ENCODE results near the gene THAP12. TPM values are rescaled to one million over a fixed set of nuclear protein-coding genes. Genes with fewer than 3 reads are reported as not detected.

Gene THAP12
- total and polyA plus RNA-seq, 2 donors (not counting 1 experiment from before 2014, with no cell fraction given): 16.8 to 55.6 TPM

DNA sequence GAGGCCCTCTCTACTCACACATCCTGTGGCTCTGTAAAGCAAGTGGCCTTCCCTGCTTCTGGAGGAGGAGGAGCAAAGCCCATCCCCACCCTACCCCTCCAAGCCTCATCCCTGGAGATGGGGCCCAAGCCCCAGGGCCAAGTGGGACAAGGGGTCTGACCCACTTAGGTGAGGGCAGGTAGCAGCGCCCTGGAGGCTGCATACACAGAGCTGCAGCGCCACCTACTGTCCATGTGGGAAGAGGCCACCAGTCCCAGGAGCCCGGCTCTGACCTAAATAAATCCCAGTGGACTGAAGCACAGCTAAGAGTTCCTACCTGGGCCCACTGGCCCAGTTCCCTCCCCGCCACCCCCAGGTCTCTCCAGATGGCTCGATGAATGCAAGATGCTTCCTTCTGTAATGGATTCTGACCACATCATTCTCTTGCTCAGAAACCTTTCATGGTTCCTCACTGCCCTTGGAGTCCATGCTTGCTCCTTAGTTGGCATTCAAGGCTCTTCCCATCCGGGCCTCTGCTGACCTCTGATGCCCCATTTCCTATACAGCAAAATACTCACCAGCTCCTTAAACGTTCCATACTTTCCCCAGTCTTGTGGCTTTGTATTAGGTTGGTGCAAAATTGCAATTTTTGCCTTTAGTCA lies 62.1 kb downstream of the THAP12 start:
- H3K36me3 ChIP-seq (replicated peaks in 1 of 2; ENCODE audit: control extremely low read depth in 1 of 2, control insufficient read depth in 1 of 2, extremely low read depth in 1 of 2, insufficient read depth in 2 of 2, low read length in 1 of 2): no peaks in the 10 kb centered on the region

DNA sequence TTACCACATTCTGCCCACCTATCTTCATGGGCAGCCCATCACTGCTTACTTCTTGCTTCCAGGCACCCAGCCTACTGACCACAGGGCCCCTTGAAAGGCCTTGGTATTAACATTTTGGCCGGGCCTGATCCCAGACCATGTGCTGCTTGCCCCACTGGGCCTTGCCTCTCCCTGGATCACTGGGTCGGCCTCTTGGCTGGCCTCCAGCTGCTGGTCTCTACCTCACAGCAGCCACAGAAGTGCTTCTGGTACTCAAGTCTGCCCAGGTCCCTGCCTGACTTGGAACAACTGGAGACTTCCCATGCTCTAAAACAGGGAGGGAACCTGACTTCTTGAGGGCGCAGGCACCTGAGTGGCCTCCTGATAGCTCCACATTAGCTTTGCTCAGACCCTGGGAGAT lies 63.6 kb downstream of the THAP12 start:
- Histone ChIP-seq H3K9me3 (ENCODE audit: control extremely low read depth in 1 of 3, control insufficient read depth in 2 of 3, insufficient read depth in 1 of 3, low read length in 2 of 3) (no peaks in the 10 kb centered on the region), H3K79me2 (ENCODE audit: control insufficient read depth, insufficient read depth, low read length) (no peaks in the 10 kb centered on the region), H3K27me3 (replicated peaks in 1 of 4; ENCODE audit: control extremely low read depth in 1 of 4, control insufficient read depth in 3 of 4, insufficient read depth in 4 of 4, low read length in 3 of 4) (peaks cover 0 to 29% (median 15%) of the 10 kb centered on the region in 4 experiments), H3K27ac (ENCODE audit: low read length in 2 of 2) (no peak overlapping the region), H2AFZ (ENCODE audit: insufficient read depth, low read depth, low read length, poor library complexity, severe bottlenecking) (no peak overlapping the region), H3K4me3 (ENCODE audit: control extremely low read depth in 1 of 5, extremely low read depth in 1 of 5, insufficient read depth in 1 of 5, low read depth in 2 of 5, low read length in 4 of 5) (no peak overlapping the region), H3K4me2 (replicated peaks; ENCODE audit: low read depth, low read length, poor library complexity, severe bottlenecking) (no peak overlapping the region), H3K36me3 (replicated peaks in 1 of 2; ENCODE audit: control extremely low read depth in 1 of 2, control insufficient read depth in 1 of 2, extremely low read depth in 1 of 2, insufficient read depth in 2 of 2, low read length in 1 of 2) (no peaks in the 10 kb centered on the region), H4K20me1 (ENCODE audit: control insufficient read depth, insufficient read depth, low read length, poor library complexity, severe bottlenecking) (no peaks in the 10 kb centered on the region), H3K4me1 (ENCODE audit: control insufficient read depth in 2 of 2, insufficient read depth in 2 of 2, low read length in 2 of 2) (no peaks in the 10 kb centered on the region), H3K9ac (ENCODE audit: low read length) (no peak overlapping the region)
- Mint-ChIP-seq H3K27ac (no peak overlapping the region), H3K4me3 (no peak overlapping the region), H3K9me3 (ENCODE audit: insufficient read depth) (no peaks in the 10 kb centered on the region), H3K4me1 (no peaks in the 10 kb centered on the region), H3K27me3 (peaks cover 18% of the 10 kb centered on the region)
- ATAC-seq (ENCODE audit: low read depth) (no peak), DNase-seq (no peak)
- ChIA-PET CTCF (interaction anchor here (1.2 to 4.6 kb wide), 8 partner anchors 83 to 515 kb away, joined by 3 to 144 read pairs (median 10); no protein-coding TSS in a partner anchor), POLR2A (no interaction called here)
- WGBS (ENCODE audit: insufficient coverage): 96% methylated on average over 3 of the region's 3 CpGs
- no peak for TF ChIP-seq EZH2 (IDR thresholded peaks at IDR 0.05; ENCODE audit: borderline replicate concordance, insufficient read depth, low read depth, low read length, poor library complexity, severe bottlenecking)
- TF ChIP-seq, protein P1, sequence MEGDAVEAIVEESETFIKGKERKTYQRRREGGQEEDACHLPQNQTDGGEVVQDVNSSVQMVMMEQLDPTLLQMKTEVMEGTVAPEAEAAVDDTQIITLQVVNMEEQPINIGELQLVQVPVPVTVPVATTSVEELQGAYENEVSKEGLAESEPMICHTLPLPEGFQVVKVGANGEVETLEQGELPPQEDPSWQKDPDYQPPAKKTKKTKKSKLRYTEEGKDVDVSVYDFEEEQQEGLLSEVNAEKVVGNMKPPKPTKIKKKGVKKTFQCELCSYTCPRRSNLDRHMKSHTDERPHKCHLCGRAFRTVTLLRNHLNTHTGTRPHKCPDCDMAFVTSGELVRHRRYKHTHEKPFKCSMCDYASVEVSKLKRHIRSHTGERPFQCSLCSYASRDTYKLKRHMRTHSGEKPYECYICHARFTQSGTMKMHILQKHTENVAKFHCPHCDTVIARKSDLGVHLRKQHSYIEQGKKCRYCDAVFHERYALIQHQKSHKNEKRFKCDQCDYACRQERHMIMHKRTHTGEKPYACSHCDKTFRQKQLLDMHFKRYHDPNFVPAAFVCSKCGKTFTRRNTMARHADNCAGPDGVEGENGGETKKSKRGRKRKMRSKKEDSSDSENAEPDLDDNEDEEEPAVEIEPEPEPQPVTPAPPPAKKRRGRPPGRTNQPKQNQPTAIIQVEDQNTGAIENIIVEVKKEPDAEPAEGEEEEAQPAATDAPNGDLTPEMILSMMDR (IDR thresholded peaks at IDR 0.05): no peak
- intact Hi-C loops (cut with micrococcal nuclease): loop anchor here (5.0 kb wide), 1 partner anchor 610 kb away; no protein-coding TSS in a partner anchor

More for the DNA sequence above, 62.1 kb downstream of the THAP12 start:
- Histone ChIP-seq H3K9ac (ENCODE audit: low read length) (no peak overlapping the region), H3K79me2 (ENCODE audit: control insufficient read depth, insufficient read depth, low read length) (no peaks in the 10 kb centered on the region), H3K27ac (ENCODE audit: low read length in 2 of 2) (no peak overlapping the region), H3K27me3 (replicated peaks in 1 of 4; ENCODE audit: control extremely low read depth in 1 of 4, control insufficient read depth in 3 of 4, insufficient read depth in 4 of 4, low read length in 3 of 4) (peaks cover 0 to 33% (median 19%) of the 10 kb centered on the region in 4 experiments), H2AFZ (ENCODE audit: insufficient read depth, low read depth, low read length, poor library complexity, severe bottlenecking) (no peak overlapping the region), H3K4me1 (ENCODE audit: control insufficient read depth in 2 of 2, insufficient read depth in 2 of 2, low read length in 2 of 2) (no peaks in the 10 kb centered on the region), H3K4me2 (replicated peaks; ENCODE audit: low read depth, low read length, poor library complexity, severe bottlenecking) (no peak overlapping the region), H3K9me3 (ENCODE audit: control extremely low read depth in 1 of 3, control insufficient read depth in 2 of 3, insufficient read depth in 1 of 3, low read length in 2 of 3) (no peaks in the 10 kb centered on the region), H4K20me1 (ENCODE audit: control insufficient read depth, insufficient read depth, low read length, poor library complexity, severe bottlenecking) (no peaks in the 10 kb centered on the region), H3K4me3 (ENCODE audit: control extremely low read depth in 1 of 5, extremely low read depth in 1 of 5, insufficient read depth in 1 of 5, low read depth in 2 of 5, low read length in 4 of 5) (no peak overlapping the region)
- H3K27ac Mint-ChIP-seq: no peak overlapping the region
- 6% methylated on average over 5 of the region's 7 CpGs for WGBS (ENCODE audit: insufficient coverage)
- ATAC-seq (ENCODE audit: low read depth) (peak; percentile 96), DNase-seq (peak; percentile 88)
- CTCF ChIA-PET: interaction anchor here (0.5 to 4.6 kb wide), 35 partner anchors 8 to 930 kb away, joined by 3 to 144 read pairs (median 4); no protein-coding TSS in a partner anchor
- H3K9me3 Mint-ChIP-seq (ENCODE audit: insufficient read depth): no peaks in the 10 kb centered on the region
- peaks cover 33% of the 10 kb centered on the region for H3K27me3 Mint-ChIP-seq
- no peak for TF ChIP-seq EZH2 (IDR thresholded peaks at IDR 0.05; ENCODE audit: borderline replicate concordance, insufficient read depth, low read depth, low read length, poor library complexity, severe bottlenecking)
- TF ChIP-seq, protein P1 (IDR thresholded peaks at IDR 0.05): peak; percentile 86
- no peaks in the 10 kb centered on the region for H3K4me1 Mint-ChIP-seq
- intact Hi-C loops (cut with micrococcal nuclease): loop anchor here (1.0 to 5.0 kb wide), 4 partner anchors 166 to 772 kb away; no protein-coding TSS in a partner anchor
- POLR2A ChIA-PET: no interaction called here
- H3K4me3 Mint-ChIP-seq: no peak overlapping the region

All from B cell (primary cell).